ENCODE measurements around the gene DISP2. TPM values are rescaled to one million over a fixed set of nuclear protein-coding genes. Genes with fewer than 3 reads are reported as not detected.

DISP2 gene
- polyA plus RNA-seq, 4 donors = 0.35 to 1.1 (median 0.64) TPM

DNA sequence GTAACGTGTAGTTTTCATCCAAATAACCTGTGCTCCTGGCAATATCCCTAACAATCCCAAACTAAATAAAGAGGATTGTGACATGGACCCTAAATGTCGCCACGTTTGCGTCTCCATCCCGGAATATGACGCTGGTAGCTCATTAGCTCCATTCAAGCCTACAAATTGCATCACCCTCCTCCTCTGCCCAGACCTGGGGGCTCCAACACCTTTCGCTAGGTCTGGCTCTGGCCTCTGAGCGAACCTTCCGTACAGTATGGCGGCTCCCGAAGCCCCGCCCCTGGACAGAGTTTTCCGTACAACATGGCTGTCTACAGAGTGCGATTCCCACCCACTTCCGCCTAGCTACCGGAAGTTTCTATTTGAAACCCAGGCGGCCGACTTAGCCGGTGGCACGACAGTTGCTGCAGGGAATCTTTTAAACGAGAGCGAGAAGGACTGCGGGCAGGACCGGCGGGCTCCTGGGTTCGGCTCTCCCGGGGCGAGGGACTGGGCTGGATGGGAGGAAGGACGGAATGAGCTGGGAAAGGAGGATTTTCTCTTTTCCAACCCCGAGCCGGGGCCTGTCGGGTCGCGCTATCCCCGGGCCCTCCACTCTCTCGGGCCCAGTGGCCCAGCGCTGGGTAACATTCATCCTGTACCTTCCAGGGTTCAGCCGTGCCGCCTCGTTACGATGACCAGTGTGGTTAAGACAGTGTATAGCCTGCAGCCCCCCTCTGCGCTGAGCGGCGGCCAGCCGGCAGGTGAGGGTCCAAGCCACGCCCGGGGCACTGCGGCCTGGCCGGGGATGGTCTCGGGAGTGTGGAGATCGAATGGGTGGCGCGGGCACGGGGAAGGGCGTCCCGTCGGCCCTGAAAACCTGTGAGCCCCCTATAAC is 24.8 kb downstream of the DISP2 start, which contains the start of gene KNSTRN:
TSS of gene KNSTRN (plus strand) at position 142 of the 877 bp plus-strand sequence. CDS start at position 257, 115 bp downstream.
- peak; percentile 68 to 92 (median 80) for DNase-seq (ENCODE audit: low read depth in 4 of 4, low spot score in 2 of 4)

GRCh38 chr15:40386480-40386879 is 28.5 kb downstream of the DISP2 start:
- no peak for DNase-seq (ENCODE audit: low read depth in 4 of 4, low spot score in 2 of 4)

DNA sequence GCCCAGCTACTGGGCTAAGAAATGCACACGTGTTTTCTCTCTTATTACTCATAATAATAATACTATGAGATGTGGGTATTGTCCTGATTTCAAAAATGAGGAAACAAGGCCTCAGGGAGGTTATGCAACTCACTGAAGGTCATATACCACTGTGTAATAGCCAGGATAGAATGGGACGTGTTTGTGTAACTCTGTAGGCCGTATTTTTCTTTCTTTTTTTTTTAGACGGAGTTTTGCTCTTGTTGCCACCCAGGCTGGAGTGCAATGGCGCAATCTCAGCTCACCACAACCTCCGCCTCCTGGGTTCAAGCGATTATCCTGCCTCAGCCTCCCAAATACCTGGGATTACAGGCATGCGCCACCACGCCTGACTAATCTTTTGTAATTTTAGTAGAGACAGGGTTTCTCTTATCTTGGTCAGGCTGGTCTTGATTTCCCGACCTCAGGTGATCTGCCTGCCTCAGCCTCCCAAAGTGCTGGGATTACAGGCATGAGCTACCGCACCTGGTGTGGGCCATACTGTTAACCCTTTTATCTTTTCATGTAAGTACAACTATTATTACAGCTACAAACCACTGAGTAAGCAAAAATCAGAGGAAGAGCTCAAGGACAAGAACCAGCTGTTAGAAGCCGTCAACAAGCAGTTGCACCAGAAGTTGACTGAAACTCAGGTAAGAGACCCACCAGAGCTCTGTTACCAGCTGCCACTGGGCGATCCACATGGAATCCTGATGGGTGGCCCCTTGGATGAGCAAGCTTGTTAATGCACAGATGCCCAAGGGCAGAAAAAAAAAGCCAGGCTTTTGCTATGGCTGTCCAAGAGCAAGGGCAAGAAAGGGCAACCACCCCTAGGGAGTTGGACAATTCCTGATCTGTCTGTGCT is 31.2 kb downstream of the DISP2 start:
- no peak for DNase-seq (ENCODE audit: low read depth in 4 of 4, low spot score in 2 of 4)

DNA sequence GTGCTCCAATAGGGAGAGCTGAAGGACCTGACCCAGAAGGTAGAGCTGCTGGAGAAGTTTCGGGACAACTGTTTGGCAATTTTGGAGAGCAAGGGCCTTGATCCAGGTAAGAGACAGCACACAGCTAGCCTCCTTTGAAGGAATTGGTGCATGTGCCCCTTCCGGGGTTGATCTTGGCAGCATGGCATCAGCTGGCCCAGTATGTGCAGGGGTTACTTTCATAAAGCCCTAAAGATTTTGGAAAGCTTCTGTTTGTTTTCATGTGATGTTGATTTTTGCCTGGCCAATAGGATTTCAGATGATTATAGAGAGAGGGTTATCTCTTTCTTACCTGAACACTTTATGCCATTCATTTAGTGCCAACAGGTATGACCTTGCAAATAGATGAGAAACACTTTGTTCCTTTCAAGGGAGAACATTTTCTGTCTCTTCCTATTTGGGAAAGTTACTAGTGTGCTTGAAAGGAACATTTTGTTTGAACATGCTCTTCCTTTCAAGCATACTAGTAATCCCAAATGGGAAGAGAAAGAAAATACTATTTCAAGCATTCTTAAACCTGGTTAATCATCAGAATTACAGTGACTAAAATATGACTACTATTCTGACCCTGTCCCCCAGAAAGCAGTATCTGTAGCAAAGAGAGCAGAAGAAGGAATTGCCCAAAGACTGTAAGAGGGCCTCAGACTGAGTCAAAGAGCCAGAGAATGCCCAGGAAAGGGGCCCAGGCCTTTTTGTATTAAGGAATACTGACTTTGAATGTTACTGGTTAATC is 32.0 kb downstream of the DISP2 start:
- DNase-seq (ENCODE audit: low read depth in 4 of 4, low spot score in 2 of 4) = no peak

DNA sequence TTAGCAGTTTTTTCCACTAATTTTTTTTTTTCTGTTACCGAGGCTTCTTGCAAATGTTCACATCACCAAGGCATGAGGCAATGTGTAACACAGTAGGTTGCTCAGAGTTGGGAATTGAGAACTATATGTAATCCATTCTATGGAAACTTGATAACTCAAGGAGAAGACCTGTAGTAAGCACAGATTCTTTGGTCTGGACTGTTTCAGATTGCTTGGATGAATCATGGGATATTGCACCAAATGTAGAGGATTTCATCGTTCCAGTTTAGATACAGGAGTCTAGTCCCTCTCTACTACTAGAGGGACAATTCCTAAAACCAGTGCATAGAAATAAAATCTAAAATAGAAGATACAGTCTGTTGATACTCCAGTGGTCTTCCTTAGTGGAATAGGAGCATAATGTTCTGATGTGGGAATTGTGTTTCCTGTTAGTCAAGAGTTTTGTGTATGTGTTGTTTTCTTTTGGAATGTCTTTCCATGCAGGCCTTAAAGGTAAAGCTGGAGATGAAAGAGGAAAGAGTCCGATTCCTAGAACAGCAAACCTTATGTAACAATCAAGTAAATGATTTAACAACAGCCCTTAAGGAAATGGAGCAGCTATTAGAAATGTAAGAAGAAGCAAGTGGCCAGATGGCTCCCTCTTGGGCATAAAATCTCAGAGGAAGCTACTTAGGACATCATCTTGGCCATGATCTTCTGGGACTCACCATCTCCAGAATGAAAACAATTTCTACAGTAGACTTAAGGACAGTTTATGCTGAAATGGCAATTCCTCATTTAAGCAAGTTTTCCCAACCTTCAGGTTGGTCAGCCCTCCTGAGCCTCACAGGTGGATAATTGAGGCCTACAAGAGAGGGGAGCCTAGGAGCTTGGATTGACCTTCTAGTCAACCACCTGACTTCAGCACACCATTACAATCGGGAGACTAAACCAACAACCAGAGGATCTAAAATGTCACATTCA is 35.2 kb downstream of the DISP2 start:
- no peak for DNase-seq (ENCODE audit: low read depth in 4 of 4, low spot score in 2 of 4)

GRCh38 chr15:40397688-40398412 is 39.8 kb downstream of the DISP2 start:
- DNase-seq (ENCODE audit: low read depth in 4 of 4, low spot score in 2 of 4) = no peak

- DNase-seq (ENCODE audit: low read depth in 4 of 4, low spot score in 2 of 4) = no peak
Observed at GRCh38 chr15:40398413-40398873, 40.4 kb downstream of the DISP2 start.

- DNase-seq (ENCODE audit: low read depth in 4 of 4, low spot score in 2 of 4) = no peak
Observed at GRCh38 chr15:40399370-40399769, 41.4 kb downstream of the DISP2 start.

GRCh38 chr15:40405501-40406381 is 47.7 kb downstream of the DISP2 start, which contains the start of gene IVD:
TSS of gene IVD (plus strand) at chr15:40405795. CDS start at chr15:40405828, 33 bp downstream.
- peak; percentile 75 to 90 (median 84) for DNase-seq (ENCODE audit: low read depth in 4 of 4, low spot score in 2 of 4)

DNA sequence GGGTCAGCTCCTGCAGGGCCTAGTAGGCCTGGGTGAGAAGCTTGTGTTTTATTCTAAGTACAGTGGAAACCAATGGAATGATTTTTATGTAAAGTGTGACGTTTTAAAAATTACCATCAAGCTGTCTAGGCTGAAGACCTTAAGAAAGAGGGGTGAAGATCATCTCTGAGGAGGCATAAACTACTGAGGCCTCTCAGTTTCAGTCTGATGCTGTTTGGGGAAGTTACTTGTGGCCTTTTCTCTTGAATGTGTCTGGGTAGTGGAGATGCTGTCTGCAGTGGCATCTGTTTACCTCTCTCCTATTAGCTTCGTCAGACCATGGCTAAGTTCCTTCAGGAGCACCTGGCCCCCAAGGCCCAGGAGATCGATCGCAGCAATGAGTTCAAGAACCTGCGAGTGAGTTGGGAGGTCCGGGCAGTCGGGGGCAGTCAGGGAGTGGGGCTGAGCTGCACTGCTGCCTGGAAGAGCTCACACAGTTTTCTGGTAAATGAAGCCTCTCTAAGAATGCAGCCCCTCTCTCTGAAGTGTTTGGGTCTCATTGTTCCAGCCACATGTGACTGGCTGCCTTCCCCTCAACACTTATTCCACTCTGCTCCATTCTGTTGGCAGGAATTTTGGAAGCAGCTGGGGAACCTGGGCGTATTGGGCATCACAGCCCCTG is 49.4 kb downstream of the DISP2 start:
- DNase-seq (ENCODE audit: low read depth in 4 of 4, low spot score in 2 of 4) = no peak

DNA sequence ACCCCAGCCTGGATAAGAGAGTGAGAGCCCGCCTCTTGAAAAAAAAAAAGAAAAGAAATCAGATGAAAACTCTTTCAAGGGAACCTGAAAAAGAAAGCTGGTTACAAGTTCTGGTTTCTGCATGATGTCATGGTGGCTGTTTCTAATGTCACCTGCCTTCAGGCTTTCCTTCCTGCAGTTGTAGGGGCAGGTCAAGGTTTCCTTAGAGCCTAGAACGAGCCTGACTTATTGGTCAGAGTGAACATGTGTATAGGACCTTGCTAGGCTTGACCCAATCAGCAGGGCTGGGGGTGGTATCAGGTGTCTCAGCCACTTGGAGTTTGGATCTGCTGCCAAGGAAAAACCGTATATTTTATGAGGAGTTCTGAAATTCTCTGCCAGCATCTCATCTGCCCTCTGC is 51.3 kb downstream of the DISP2 start:
- no peak for DNase-seq (ENCODE audit: low read depth in 4 of 4, low spot score in 2 of 4)

GRCh38 chr15:40410476-40410875 is 52.5 kb downstream of the DISP2 start:
- DNase-seq (ENCODE audit: low read depth in 4 of 4, low spot score in 2 of 4) = no peak

- DNase-seq (ENCODE audit: low read depth in 4 of 4, low spot score in 2 of 4) = no peak
Observed at GRCh38 chr15:40412095-40412759, 54.2 kb downstream of the DISP2 start.

GRCh38 chr15:40413036-40413435 is 55.0 kb downstream of the DISP2 start:
- no peak for DNase-seq (ENCODE audit: low read depth in 4 of 4, low spot score in 2 of 4)

DNA sequence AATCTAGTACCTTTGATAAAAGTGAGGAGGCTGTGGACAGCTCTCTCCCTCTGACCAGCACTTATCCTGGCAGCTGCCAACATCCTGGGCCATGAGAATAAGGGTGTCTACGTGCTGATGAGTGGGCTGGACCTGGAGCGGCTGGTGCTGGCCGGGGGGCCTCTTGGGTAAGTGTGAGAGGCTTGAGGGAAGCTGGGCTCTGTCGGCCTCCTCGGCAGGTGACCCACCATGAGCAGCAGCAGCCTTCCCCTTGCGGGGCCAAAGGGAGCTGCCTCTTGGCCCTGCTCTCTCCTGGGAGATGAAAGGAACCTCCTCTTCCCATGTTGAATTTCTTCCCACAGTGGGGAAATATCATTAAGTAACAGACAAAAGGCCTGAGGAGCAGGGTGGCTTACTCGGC is 56.8 kb downstream of the DISP2 start:
- no peak for DNase-seq (ENCODE audit: low read depth in 4 of 4, low spot score in 2 of 4)

- no peak for DNase-seq (ENCODE audit: low read depth in 4 of 4, low spot score in 2 of 4)
Observed at GRCh38 chr15:40415226-40415625, 57.2 kb downstream of the DISP2 start.

- no peak for DNase-seq (ENCODE audit: low read depth in 4 of 4, low spot score in 2 of 4)
Observed at GRCh38 chr15:40416056-40416455, 58.0 kb downstream of the DISP2 start.

Data from left renal cortex interstitium (tissue), 4 donors.